Psoas muscle (tissue), 8 donors: Measurements from ENCODE around the gene SUCNR1. TPM values are rescaled to one million over a fixed set of nuclear protein-coding genes. Genes with fewer than 3 reads are reported as not detected.
"Not testable (repeated sequence)": the region's sequence is repeated elsewhere in the genome, so short reads cannot be mapped to it uniquely, and the experiment has no call there.

ENCODE experiments used
- ATAC-seq, 4 donors: fragments of 200-7000 bp; cut with Tn5 transposase; one replicate each; pipeline ENCODE4 v1.9.1; 2020; ENCODE audit warnings: moderate library complexity in 3 of 4, mild to moderate bottlenecking in 2 of 4
- DNase-seq, 2 donors: peaks; one replicate each; pipeline ENCODE4 v3.0.0-alpha.2; 2020
- H3K27ac ChIP-seq: fragments of 200-600 bp; one replicate; pipeline ENCODE4 v1.8.0; 2022
- H3K27me3 ChIP-seq, 3 donors: fragments of 200-600 bp in 1 of 3; one replicate each; pipeline versions ENCODE4 v1.6.1 to v1.8.0; 2013 to 2022; ENCODE audit warnings: low read length in 2 of 3, mild to moderate bottlenecking in 2 of 3, moderate library complexity in 1 of 3; ENCODE audit not compliant: insufficient read depth in 3 of 3
- H3K36me3 ChIP-seq, 2 donors: fragments of 200-600 bp in 1 of 2; one replicate each; pipeline versions ENCODE4 v1.6.1 to v1.8.0; 2013 to 2022; ENCODE audit warnings: low read depth in 1 of 2, mild to moderate bottlenecking in 1 of 2, moderate library complexity in 1 of 2; ENCODE audit not compliant: insufficient read depth in 1 of 2
- H3K4me1 ChIP-seq: fragments of 200-600 bp; one replicate; pipeline ENCODE4 v1.8.0; 2022
- H3K4me3 ChIP-seq: fragments of 200-600 bp; one replicate; pipeline ENCODE4 v1.8.0; 2022; ENCODE audit warnings: mild to moderate bottlenecking
- H3K9me3 ChIP-seq: fragments of 200-600 bp; one replicate; pipeline ENCODE4 v1.8.0; 2022
- WGBS, 3 donors: extraction: QIAGEN DNeasy Blood & Tissue Kit; methylation state at CpG; one replicate each; pipeline versions ENCODE4 v1.1.6 to v1.1.7; 2013; 5-methylcytosine and 5-hydroxymethylcytosine counted together
- intact Hi-C, 2 donors: fragments of 100-400 bp; cut with DNase I; formaldehyde crosslinking; loops; one replicate each; pipeline versions ENCODE4 v1.11.0 to v1.14.2; 2022
- polyA plus RNA-seq, 3 donors: library from polyadenylated mRNA; stranded (reverse); fragments of 200-250 nt; gene quantifications; one replicate each; pipeline ENCODE4 v1.2.3, GENCODE V29; 2013
- total RNA-seq, 4 donors: library from RNA; stranded (reverse); fragmentation: NEBNext Ultra II Directional in 2 of 4; extraction: Animal tissue kit (Norgen Biotek cat#: 25700) in 2 of 4; gene quantifications; one replicate each; pipeline versions ENCODE4 v1.2.1 to v1.2.4, GENCODE V29; 2021 to 2023
- TF ChIP-seq, protein P1 (sequence below): fragments of 200-600 bp; IDR thresholded peaks from one replicate; pipeline ENCODE4 v1.8.0; 2022; ENCODE audit warnings: antibody characterized with exemption
- donor health status: healthy with polysubstance abuse.
- donor health status: DM: no; HTN: no; CAD: no; lungs with moderate emphysema.
- donor health status: Bipolar disorder and iron deficiency.
- donor health status: healthy.
- donor health status: DM: yes; HTN: yes; CAD: no.
- donor health status: DM: no; HTN: no; CAD: no.
- donor health status: DM: no; HTN: no; CAD: no.
- donor health status: DM: yes; HTN: yes; CAD: no.

The SUCNR1 gene
- total and polyA plus RNA-seq, 7 donors: 0.01 to 0.32 (median 0.13) TPM; not detected in 2

DNA sequence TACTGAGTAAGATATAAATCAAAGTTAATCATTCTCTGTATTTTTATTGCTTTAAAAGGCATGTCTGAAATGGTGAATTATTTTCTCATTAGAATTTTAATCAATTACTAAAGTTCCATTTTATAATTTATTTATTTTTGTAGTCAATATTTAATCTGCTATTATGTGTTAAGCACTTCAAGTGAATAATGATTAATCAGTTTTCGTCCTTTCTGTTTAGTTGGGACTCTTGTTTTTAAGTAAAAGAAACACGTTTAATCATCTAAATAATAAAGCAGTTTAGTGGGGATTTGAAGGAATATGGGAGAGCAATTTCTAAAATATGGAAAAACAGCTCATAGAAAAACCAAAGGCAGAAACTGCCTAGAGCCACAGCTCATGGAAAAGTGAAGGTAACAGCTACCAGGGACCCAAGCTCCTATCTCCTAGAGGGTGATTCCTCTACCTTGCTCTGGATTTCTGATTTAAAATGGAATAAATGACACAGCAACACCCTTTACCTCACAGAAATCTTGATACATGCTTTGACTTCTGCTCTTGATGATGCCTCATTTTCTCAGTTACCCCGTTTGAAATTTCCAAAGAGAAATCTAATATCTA, 28.0 kb upstream of the SUCNR1 start:
- 41 to 58% (median 53%) methylated on average over 3 of the region's 3 CpGs for whole genome bisulfite sequencing, 3 donors
- no peak for DNase-seq
- TF ChIP-seq, protein P1, sequence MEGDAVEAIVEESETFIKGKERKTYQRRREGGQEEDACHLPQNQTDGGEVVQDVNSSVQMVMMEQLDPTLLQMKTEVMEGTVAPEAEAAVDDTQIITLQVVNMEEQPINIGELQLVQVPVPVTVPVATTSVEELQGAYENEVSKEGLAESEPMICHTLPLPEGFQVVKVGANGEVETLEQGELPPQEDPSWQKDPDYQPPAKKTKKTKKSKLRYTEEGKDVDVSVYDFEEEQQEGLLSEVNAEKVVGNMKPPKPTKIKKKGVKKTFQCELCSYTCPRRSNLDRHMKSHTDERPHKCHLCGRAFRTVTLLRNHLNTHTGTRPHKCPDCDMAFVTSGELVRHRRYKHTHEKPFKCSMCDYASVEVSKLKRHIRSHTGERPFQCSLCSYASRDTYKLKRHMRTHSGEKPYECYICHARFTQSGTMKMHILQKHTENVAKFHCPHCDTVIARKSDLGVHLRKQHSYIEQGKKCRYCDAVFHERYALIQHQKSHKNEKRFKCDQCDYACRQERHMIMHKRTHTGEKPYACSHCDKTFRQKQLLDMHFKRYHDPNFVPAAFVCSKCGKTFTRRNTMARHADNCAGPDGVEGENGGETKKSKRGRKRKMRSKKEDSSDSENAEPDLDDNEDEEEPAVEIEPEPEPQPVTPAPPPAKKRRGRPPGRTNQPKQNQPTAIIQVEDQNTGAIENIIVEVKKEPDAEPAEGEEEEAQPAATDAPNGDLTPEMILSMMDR: no peak
- Histone ChIP-seq H3K36me3 (no peaks in the 10 kb centered on the region), H3K27me3 (no peaks in the 10 kb centered on the region), H3K4me3 (no peak overlapping the region), H3K4me1 (no peaks in the 10 kb centered on the region), H3K27ac (no peak overlapping the region), H3K9me3 (no peaks in the 10 kb centered on the region)
- intact Hi-C loops: no loop called here
- no peak for ATAC-seq

DNA sequence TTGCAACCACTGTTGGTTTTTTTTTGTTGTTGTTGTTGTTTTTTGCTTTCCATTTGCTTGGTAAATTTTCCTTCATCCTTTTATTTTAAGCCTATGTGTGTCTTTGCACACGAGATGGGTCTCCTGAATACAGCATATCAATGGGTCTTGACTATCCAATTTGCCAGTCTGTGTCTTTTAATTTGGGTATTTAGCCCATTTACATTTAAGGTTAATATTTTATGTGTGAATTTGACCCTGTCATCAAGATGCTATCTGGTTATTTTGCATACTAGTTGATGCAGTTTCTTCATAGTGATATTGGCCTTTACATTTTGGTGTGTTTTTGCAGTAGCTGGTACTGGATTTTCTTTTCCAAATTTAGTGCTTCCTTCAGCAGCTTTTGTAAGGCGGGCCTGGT, 23.4 kb upstream of the SUCNR1 start:
- H3K27me3 ChIP-seq, H3K4me1 ChIP-seq, H3K27ac ChIP-seq, H3K9me3 ChIP-seq, DNase-seq, H3K4me3 ChIP-seq, intact Hi-C loops, ATAC-seq, H3K36me3 ChIP-seq: not testable (repeated sequence)
- WGBS, 3 donors: 92% methylated on average over 2 of the region's 2 CpGs

DNA sequence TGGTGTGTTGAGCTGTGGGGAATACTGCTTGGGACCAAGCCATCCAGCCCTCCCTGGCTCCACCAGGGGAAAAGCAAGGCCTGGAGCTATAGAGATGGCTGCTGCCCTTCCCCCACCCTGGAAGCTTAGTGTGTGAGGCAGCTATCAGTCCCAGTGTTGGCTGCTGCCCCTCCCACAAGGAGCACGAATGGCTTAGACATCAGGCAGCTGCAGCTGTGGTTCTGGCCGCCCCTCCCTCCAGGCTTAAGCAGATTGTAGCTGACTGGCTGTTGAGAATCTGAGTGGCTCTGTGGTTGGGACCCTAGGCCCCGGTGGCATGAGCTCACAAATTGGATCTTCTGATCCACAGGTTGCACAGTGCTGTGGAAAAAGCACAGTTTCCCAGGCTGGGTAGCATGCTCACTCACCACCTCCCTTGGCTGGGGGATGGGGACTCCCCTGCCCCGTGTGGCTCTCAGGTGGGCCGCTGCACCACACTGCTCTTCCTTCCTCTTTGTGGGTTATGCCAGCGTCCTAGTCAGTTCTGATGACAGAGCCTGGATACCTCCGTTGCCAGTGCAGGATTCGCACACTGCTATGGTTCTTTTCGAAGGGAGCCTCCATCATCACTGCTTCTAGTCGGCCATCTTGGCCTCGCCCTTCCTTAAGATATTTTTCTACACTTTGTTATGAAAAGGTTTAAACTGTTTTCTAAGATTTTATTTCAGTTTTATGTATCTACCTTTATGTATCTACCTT, 21.2 kb upstream of the SUCNR1 start:
- intact Hi-C loops: no loop called here
- Histone ChIP-seq H3K27me3 (no peaks in the 10 kb centered on the region), H3K4me3 (no peak overlapping the region), H3K4me1 (no peaks in the 10 kb centered on the region), H3K36me3 (no peaks in the 10 kb centered on the region), H3K27ac (no peak overlapping the region), H3K9me3 (no peaks in the 10 kb centered on the region)
- WGBS, 3 donors: 79 to 83% (median 82%) methylated on average over 11 of the region's 11 CpGs
- DNase-seq (no peak), ATAC-seq (no peak)
- TF ChIP-seq, protein P1: no peak

DNA sequence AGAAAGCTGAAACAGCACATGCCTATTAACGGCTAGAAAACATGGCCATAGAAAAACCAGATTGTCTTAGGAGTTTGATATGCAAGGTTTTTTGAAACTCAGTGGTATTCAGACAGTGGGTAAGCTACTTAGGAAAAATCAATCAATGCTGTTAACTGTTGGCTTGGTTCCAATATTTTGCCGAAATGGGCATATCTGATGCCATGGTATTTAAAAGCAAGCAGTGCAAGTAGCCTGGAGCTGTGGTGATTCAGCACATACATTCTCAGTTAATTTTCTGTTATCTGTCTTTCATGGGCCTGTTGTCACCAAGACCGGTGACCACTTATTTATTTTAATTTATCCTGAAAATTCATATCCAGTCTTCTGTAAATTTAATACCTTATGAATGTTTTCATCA, 17.3 kb upstream of the SUCNR1 start:
- intact Hi-C loops: no loop called here
- Histone ChIP-seq H3K27ac (no peak overlapping the region), H3K27me3 (no peaks in the 10 kb centered on the region), H3K36me3 (no peaks in the 10 kb centered on the region), H3K9me3 (no peaks in the 10 kb centered on the region), H3K4me3 (no peak overlapping the region), H3K4me1 (no peaks in the 10 kb centered on the region)
- DNase-seq (no peak), ATAC-seq (no peak)
- TF ChIP-seq, protein P1: no peak
- 96 to 97% (median 97%) methylated on average over 3 of the region's 3 CpGs for WGBS, 3 donors

DNA sequence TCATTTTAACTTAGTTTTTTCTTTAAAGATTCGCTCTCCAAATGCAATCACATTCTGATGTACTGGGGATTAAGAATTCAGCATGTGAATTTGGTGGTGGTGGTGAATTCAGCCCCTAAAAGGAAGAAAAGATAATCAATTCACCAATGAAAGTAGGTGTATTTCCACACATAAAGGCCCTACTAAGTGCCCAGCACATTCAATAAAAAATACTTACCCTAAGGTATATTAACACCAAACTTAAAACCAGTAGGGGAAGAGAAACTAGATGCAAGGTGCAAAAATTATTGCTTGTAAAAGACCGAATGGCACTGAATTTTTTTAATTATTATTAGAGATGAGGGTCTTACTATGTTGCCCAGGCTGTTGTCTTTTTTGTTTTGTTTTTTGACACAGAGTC, 16.8 kb upstream of the SUCNR1 start:
- intact Hi-C loops: no loop called here
- Histone ChIP-seq H3K9me3 (no peaks in the 10 kb centered on the region), H3K4me1 (no peaks in the 10 kb centered on the region)

More for the DNA sequence above, 16.8 kb upstream of the SUCNR1 start:
- 92 to 100% (median 95%) methylated on average over 2 of the region's 2 CpGs for WGBS, 3 donors
- H3K36me3 ChIP-seq: no peaks in the 10 kb centered on the region
- no peak for DNase-seq
- H3K4me3 ChIP-seq: no peak overlapping the region
- H3K27me3 ChIP-seq: no peaks in the 10 kb centered on the region
- no peak for ATAC-seq
- H3K27ac ChIP-seq: no peak overlapping the region
- TF ChIP-seq, protein P1: no peak
